G401.6 (cell line): ENCODE measurements around the gene ILF3.
"Not testable (repeated sequence)": the region's sequence is repeated elsewhere in the genome, so short reads cannot be mapped to it uniquely, and the experiment has no call there.

Source experiments
- FAIRE-seq: peaks from 2 replicates; lab custom pipeline; 2012; peaks lifted over from hg19 to GRCh38; lab: Jason Lieb, UNC

The ILF3 gene

GRCh38 chr19:10643172-10643967 is 10.8 kb upstream of the ILF3 start:
- no peak for FAIRE-seq

DNA sequence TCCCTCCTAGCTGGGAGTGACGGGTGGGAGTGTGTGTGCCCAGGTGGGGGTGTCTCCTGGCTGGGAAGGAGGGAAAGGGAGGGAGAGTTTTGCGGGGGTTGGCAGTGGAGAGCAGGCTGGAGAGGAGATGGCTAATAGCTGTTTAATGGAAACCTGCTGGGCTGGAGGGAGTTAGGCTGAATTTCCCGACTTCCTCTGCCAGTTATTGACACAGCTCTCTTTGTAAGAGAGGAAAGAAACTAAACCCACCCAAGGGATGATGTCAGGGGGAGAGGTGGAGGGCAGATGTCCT is 10.2 kb upstream of the ILF3 start:
- no peak for FAIRE-seq

- FAIRE-seq, result peak; percentile 67
These were observed 9.7 kb upstream of the ILF3 start for GRCh38 chr19:10644260-10645007.

- no peak for FAIRE-seq
These were observed 7.5 kb upstream of the ILF3 start for GRCh38 chr19:10646456-10647159.

DNA sequence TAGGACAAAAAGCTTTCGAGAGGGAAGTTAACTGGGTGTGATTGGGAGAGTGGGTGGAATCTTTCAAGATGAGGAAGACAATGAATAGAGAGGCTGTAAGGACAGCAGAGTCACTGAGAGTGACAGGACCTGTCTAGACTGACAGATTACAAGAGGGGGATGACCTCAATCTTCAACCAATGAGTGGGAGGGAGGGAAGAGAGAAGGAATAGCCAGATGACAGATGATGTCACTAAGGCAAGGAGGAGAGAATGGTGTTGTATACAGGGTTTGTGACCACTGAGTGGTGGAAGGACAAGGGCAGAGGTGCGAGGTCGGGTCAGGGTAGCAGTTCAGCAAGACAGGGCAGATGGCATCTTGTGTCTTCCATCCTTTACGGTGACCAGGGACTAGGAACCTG is 5.8 kb upstream of the ILF3 start:
- FAIRE-seq, result no peak

DNA sequence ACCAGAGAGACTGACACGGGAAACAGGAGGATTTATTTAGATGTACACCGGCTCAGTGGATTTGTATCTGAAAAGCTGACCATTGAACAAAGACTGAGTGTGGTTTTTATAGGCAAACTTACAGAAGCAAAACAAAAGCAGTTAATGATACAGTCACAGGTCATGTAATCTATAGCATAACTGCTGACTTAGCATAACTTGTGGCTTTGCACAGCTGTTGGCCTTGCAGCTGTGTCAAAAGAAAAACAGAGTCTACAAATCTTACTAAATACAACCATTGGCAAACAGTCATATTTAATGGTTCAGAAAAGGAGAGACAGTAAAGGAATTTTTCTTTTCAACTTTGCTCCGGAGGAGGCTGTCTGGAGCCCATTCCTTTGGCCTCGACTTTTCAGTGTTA is 2.3 kb upstream of the ILF3 start:
- FAIRE-seq, result no peak

GRCh38 chr19:10653482-10653731 is 739 bp upstream of the ILF3 start:
- no peak for FAIRE-seq

GRCh38 chr19:10654610-10655456 is 687 bp downstream of the ILF3 start:
- FAIRE-seq, result no peak

- no peak for FAIRE-seq
These were observed 1.5 kb downstream of the ILF3 start for GRCh38 chr19:10655457-10656312.

GRCh38 chr19:10660346-10660745 is 6.2 kb downstream of the ILF3 start:
- FAIRE-seq, result no peak

DNA sequence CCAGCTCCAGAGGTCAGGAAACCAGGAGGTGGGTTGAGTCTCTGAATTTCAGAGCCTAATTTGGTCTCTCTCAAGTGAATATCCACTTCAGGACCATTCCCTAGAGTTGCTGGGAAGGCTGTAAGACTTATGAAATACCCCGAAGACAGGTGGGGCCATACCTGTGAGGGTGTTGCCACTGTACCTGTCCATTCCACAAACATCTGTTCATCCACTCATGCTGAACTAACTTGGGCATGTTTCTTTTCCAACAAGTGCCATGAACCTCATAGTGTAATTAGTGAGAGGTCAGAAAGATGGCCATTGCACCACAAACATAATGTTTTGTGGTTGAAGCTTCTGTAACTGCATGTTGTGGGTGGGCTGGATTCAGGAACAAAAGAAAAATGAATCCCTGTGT is 7.8 kb downstream of the ILF3 start:
- no peak for FAIRE-seq

GRCh38 chr19:10662384-10663251 is 8.5 kb downstream of the ILF3 start:
- FAIRE-seq, result no peak

DNA sequence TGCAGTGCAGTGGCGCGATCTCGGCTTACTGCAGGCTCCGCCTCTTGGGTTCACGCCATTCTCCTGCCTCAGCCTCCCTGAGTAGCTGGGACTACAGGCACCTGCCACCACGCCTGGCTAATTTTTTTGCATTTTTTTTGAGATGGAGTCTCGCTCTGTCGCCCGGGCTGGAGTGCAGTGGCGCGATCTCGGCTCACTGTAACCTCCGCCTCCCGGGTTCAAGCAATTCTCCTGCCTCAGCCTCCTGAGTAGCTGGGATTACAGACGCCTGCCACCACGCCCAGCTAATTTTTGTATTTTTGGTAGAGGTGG is 9.1 kb downstream of the ILF3 start:
- not testable (repeated sequence) for FAIRE-seq

- no peak for FAIRE-seq
These were observed 13.7 kb downstream of the ILF3 start for GRCh38 chr19:10667867-10668266.

DNA sequence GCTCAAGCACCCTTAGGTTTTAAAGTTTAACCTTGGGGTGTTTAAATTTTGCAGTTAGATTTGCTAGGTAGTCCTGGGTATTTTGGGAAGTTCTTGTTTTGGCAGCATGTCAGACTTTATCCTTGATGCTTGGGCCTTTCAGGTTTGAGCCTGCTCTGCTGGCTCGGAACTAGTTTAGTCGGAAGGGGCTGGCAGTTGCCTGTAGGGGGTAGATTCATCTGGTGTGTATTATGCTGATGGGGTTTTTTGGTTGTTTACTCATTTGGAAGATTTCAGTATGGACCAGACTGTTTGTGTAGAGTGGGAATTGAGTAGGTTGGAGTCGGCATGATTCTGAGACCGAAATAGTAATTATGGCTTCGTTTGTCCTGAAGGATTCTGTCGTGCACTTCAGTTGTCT is 15.1 kb downstream of the ILF3 start:
- no peak for FAIRE-seq

DNA sequence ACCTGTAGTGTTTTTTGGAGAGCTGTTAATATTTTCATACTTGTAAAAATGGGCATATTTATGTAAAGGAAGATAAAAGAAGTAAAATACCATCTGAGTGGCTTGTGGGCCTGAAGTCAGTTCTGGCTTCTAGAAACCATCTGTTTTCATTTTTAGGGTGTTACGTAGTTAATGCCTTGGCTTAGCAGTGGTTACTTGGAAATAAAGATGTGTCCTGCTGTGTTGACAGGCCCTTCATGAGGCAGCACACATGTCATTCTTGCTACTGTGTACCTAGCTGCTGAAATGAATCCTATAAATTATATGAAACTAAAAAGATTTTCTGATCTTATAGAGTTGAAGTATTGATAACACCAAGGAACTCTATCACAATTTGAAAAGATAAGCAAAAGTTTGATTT is 16.0 kb downstream of the ILF3 start:
- FAIRE-seq, result no peak

DNA sequence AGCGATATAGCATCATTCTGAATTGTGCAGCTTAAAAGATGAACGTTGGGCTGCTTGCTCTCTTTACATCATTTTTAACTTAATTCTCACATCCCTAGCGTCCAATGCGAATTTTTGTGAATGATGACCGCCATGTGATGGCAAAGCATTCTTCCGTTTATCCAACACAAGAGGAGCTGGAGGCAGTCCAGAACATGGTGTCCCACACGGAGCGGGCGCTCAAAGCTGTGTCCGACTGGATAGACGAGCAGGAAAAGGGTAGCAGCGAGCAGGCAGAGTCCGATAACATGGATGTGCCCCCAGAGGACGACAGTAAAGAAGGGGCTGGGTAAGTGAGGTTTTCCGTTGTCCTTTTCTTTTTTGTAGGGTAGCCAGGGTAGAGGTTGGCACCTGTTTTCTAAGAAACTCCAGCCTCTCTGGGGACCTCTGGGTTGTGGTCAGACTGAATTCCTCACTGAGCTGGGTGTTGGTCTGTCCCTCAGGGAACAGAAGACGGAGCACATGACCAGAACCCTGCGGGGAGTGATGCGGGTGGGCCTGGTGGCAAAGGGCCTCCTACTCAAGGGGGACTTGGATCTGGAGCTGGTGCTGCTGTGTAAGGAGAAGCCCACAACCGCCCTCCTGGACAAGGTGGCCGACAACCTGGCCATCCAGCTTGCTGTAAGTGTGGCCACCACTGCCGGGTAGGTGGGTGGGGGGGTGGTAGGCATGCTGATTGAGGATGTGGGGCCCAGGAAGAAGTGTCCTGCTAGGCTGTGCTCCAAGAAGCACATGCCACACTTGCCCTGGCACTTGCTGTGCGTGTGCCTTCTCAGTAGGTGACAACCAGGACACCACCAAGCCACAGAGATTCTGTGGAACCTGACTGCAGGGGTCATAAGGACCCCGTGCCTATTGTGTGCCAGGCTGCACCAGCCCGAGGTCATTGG is 17.0 kb downstream of the ILF3 start:
- no peak for FAIRE-seq

DNA sequence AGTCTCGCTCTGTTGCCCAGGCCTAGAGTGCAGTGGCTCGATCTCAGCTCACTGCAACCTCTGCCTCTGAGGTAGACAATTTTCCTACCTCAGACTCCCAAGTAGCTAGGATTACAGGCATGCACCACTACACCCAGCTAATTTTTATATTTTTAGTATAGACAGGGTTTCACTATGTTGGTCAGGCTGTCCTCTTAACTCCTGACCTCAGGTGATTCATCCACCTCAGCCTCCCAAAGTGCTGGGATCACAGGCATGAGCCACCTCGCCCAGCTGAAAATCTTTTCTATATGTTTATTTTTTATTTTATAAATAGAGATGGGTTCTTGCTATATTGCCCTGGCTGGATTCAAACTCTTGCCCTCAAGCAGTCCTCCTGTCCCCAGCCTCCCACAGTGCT is 17.8 kb downstream of the ILF3 start:
- not testable (repeated sequence) for FAIRE-seq

- FAIRE-seq, result not testable (repeated sequence)
These were observed 21.1 kb downstream of the ILF3 start for GRCh38 chr19:10675214-10675613.

GRCh38 chr19:10677751-10678150 is 23.6 kb downstream of the ILF3 start:
- FAIRE-seq, result no peak
